ENCODE data around the gene GSTM4. TPM values are rescaled to one million over a fixed set of nuclear protein-coding genes. Genes with fewer than 3 reads are reported as not detected.
"Not testable (repeated sequence)": the region's sequence is repeated elsewhere in the genome, so short reads cannot be mapped to it uniquely, and the experiment has no call there.

GSTM4 gene
- total and polyA plus RNA-seq, 7 donors: 31.4 to 73.1 (median 48.6) TPM

- no peak for DNase-seq
- Histone ChIP-seq H3K27me3 (no peaks in the 10 kb centered on the region), H3K9me3 (no peaks in the 10 kb centered on the region), H3K4me1 (no peaks in the 10 kb centered on the region), H3K27ac (no peak overlapping the region), H3K4me3 (no peak overlapping the region), H3K36me3 (no peaks in the 10 kb centered on the region)
- TF ChIP-seq CTCF (IDR thresholded peaks at IDR 0.05) (no peak), POLR2AphosphoS5 (IDR thresholded peaks at IDR 0.05) (no peak), POLR2A (IDR thresholded peaks at IDR 0.05) (no peak), EP300 (IDR thresholded peaks at IDR 0.05) (no peak)
- intact Hi-C loops (cut with DNase I): no loop called here
- WGBS, 2 donors: 83 to 90% methylated on average over 8 of the region's 8 CpGs
These were observed 48.3 kb downstream of the GSTM4 start for GRCh38 chr1:109704173-109704572.

DNA sequence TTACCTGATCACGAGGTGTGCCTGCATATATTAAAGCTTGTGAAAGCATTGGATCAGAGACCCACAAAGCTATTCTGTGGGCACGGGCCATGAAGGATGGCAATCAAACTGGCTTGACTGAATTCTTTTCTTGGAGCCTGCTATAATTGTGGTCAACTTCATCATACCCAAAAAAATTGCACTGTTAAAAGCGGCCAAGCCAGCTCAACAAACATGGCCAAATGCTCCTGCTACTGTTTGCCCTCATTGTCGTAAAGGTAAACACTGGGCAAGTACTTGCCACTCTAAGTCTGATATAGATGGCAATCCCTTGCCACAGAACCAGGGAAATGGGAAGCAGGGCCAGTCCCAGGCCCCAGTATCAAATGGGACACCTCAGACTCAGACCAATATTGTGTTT, 49.5 kb downstream of the GSTM4 start:
- Histone ChIP-seq H3K4me1 (no peaks in the 10 kb centered on the region), H3K27me3 (no peaks in the 10 kb centered on the region), H3K36me3 (no peaks in the 10 kb centered on the region), H3K4me3 (no peak overlapping the region), H3K9me3 (no peaks in the 10 kb centered on the region), H3K27ac (no peak overlapping the region)
- TF ChIP-seq POLR2A (IDR thresholded peaks at IDR 0.05): no peak
- no peak for TF ChIP-seq POLR2AphosphoS5 (IDR thresholded peaks at IDR 0.05)
- no peak for TF ChIP-seq EP300 (IDR thresholded peaks at IDR 0.05)
- no peak for TF ChIP-seq CTCF (IDR thresholded peaks at IDR 0.05)
- WGBS, 2 donors: 90 to 91% methylated on average over 4 of the region's 4 CpGs
- intact Hi-C loops (cut with DNase I): no loop called here
- DNase-seq: no peak

DNA sequence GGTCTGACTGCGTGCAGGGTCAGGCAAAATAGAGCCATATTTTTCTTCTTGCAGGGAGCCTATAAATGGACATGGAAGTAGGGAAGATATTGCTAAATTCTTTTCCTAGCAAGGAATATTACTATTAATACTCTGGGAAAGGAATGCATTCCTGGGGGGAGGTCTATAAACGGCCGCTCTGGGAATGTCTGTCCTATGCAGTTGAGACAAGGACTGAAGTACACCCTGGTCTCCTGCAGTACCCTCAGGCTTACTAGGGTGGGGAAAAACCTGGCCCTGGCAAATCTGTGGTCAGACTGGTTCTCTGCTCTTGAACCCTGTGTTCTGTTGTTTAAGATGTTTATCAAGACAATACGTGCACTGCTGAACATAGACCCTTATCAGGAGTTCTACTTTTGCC, 53.0 kb downstream of the GSTM4 start:
- H3K4me1 ChIP-seq; DNase-seq; intact Hi-C loops (cut with DNase I); H3K27me3 ChIP-seq; H3K36me3 ChIP-seq; H3K9me3 ChIP-seq; H3K4me3 ChIP-seq; H3K27ac ChIP-seq: not testable (repeated sequence)
- WGBS, 2 donors: 84 to 85% methylated on average over 4 of the region's 4 CpGs

DNA sequence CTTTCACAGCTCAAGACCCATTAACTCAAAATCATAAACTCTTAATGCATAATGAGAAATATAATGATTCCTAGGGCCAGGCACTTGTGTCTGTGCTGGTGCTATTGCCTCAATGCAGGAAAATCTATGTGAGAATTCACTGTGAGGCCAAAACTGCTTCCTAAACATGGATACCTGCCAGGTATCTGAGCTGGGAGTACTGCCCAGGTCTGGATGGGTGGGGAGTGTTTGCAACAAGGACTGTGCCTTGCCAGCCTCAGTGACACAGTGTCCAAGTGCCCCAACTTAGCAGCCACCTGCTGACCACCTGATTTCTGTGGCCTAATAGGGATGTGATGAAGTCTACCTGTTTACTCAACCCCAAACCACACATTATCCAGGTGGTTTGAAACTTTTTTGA, 53.9 kb downstream of the GSTM4 start:
- H3K4me3 ChIP-seq; intact Hi-C loops (cut with DNase I); H3K27ac ChIP-seq; H3K4me1 ChIP-seq; H3K9me3 ChIP-seq; H3K27me3 ChIP-seq; H3K36me3 ChIP-seq; DNase-seq: not testable (repeated sequence)

Other genes with a start within 250 kb of the GSTM4 start
- gene PSMA5, start 229.7 kb upstream of the GSTM4 start, total RNA-seq: 10 to 100 TPM; 18.8 to 57.6 (median 25.8) TPM
- 100 to 1,000 TPM in 1 of 3 donors, 10 to 100 TPM in 2; 89.5 to 113 (median 94.9) TPM for gene PSMA5, start 229.7 kb upstream of the GSTM4 start, polyA plus RNA-seq
- 1 to 10 TPM; 2.1 to 6.9 (median 3.2) TPM for gene SYPL2, start 189.6 kb upstream of the GSTM4 start, total RNA-seq
- gene SYPL2, start 189.6 kb upstream of the GSTM4 start, polyA plus RNA-seq: under 1 TPM in 2 of 3 donors, not detected in 1; under 0.01 to 0.58 TPM
- gene ATXN7L2, start 172.2 kb upstream of the GSTM4 start, total RNA-seq: 10 to 100 TPM in 1 of 4 donors, 1 to 10 TPM in 3; 2.0 to 12.2 (median 3.1) TPM
- gene ATXN7L2, start 172.2 kb upstream of the GSTM4 start, polyA plus RNA-seq: 1 to 10 TPM; 1.8 to 5.7 (median 2.1) TPM
- 1 to 10 TPM; 4.2 to 7.6 (median 5.4) TPM for gene CYB561D1, start 162.0 kb upstream of the GSTM4 start, total RNA-seq
- gene CYB561D1, start 162.0 kb upstream of the GSTM4 start, polyA plus RNA-seq: 10 to 100 TPM in 1 of 3 donors, 1 to 10 TPM in 2; 1.8 to 12.5 (median 3.9) TPM
- 10 to 100 TPM in 1 of 4 donors, 1 to 10 TPM in 3; 6.4 to 12.1 (median 8.8) TPM for gene AMIGO1, start 146.4 kb upstream of the GSTM4 start, total RNA-seq
- 1 to 10 TPM in 1 of 3 donors, under 1 TPM in 2; 0.60 to 2.8 (median 0.69) TPM for gene AMIGO1, start 146.4 kb upstream of the GSTM4 start, polyA plus RNA-seq
- gene GPR61, start 116.2 kb upstream of the GSTM4 start, total RNA-seq: 1 to 10 TPM in 1 of 4 donors, under 1 TPM in 1, not detected in 2; 0.36 to 2.2 TPM
- gene GPR61, start 116.2 kb upstream of the GSTM4 start, polyA plus RNA-seq: under 1 TPM in 1 of 3 donors, not detected in 2; 0.07 TPM
- gene GNAI3, start 107.5 kb upstream of the GSTM4 start, total RNA-seq: 1 to 10 TPM; 5.7 to 6.4 (median 6.1) TPM
- 1 to 10 TPM; 4.2 to 5.5 (median 5.2) TPM for gene GNAI3, start 107.5 kb upstream of the GSTM4 start, polyA plus RNA-seq
- gene GNAT2, start 36.5 kb upstream of the GSTM4 start, total RNA-seq: not detected
- under 1 TPM in 1 of 3 donors, not detected in 2; 0.10 TPM for gene GNAT2, start 36.5 kb upstream of the GSTM4 start, polyA plus RNA-seq
- gene AMPD2, start 36.3 kb upstream of the GSTM4 start, total RNA-seq: 10 to 100 TPM; 19.9 to 47.5 (median 29.4) TPM
- gene AMPD2, start 36.3 kb upstream of the GSTM4 start, polyA plus RNA-seq: 10 to 100 TPM in 1 of 3 donors, 1 to 10 TPM in 2; 6.5 to 31.3 (median 6.6) TPM
- 100 to 1,000 TPM in 1 of 4 donors, 10 to 100 TPM in 3; 42.5 to 139 (median 60.5) TPM for gene GSTM2, start 12.0 kb downstream of the GSTM4 start, total RNA-seq
- 10 to 100 TPM in 2 of 3 donors, 1 to 10 TPM in 1; 4.9 to 22.3 (median 12.6) TPM for gene GSTM2, start 12.0 kb downstream of the GSTM4 start, polyA plus RNA-seq
- 10 to 100 TPM in 1 of 4 donors, not detected in 3; 12.7 TPM for gene GSTM1, start 31.7 kb downstream of the GSTM4 start, total RNA-seq
- gene GSTM1, start 31.7 kb downstream of the GSTM4 start, polyA plus RNA-seq: 10 to 100 TPM in 2 of 3 donors, under 1 TPM in 1; 0.39 to 27.6 (median 21.3) TPM
- 1 to 10 TPM; 2.7 to 8.0 (median 3.5) TPM for gene GSTM5, start 56.2 kb downstream of the GSTM4 start, total RNA-seq
- gene GSTM5, start 56.2 kb downstream of the GSTM4 start, polyA plus RNA-seq: 10 to 100 TPM in 1 of 3 donors, 1 to 10 TPM in 2; 2.5 to 11.4 (median 2.7) TPM
- gene GSTM3, start 84.9 kb downstream of the GSTM4 start, total RNA-seq: 100 to 1,000 TPM in 3 of 4 donors, 10 to 100 TPM in 1; 61.1 to 143 (median 122) TPM
- gene GSTM3, start 84.9 kb downstream of the GSTM4 start, polyA plus RNA-seq: 10 to 100 TPM; 21.6 to 64.3 (median 40.2) TPM
- gene EPS8L3, start 107.8 kb downstream of the GSTM4 start, total RNA-seq: 1 to 10 TPM in 2 of 4 donors, not detected in 2; 1.1 to 1.4 TPM
- 100 to 1,000 TPM in 1 of 3 donors, 10 to 100 TPM in 2; 81.7 to 212 (median 84.4) TPM for gene EPS8L3, start 107.8 kb downstream of the GSTM4 start, polyA plus RNA-seq